HCT116 (cell line): ENCODE results near the gene IP6K3. TPM values are rescaled to one million over a fixed set of nuclear protein-coding genes. Genes with fewer than 3 reads are reported as not detected.

Source experiments
- ATAC-seq: fragments of 200-7000 bp; cut with Tn5 transposase; 2 replicates; pipeline ENCODE4 v1.9.1; 2020; ENCODE audit warnings: mild to moderate bottlenecking, moderate library complexity
- BruUV-seq: library from RNA; stranded (reverse); fragments of 400-500 nt; replicated peaks from 2 replicates; lab custom pipeline; 2021; lab: Mats Ljungman, UMichigan
- CTCF ChIA-PET: fragments of 300-600 bp; sonication (Branson Sonifier 250); formaldehyde crosslinking; loops from one replicate; lab custom pipeline; 2021; ENCODE audit warnings: antibody characterized with exemption; lab: Charles Lee
- POLR2A ChIA-PET: fragments of 300-600, 350-600 bp; sonication (Branson Sonifier 250); formaldehyde crosslinking; loops from one replicate; lab custom pipeline; 2021; ENCODE audit warnings: antibody characterized with exemption; lab: Charles Lee
- RAD21 ChIA-PET, 2 experiments: fragments of 300-600 bp; sonication (Branson Sonifier 250); formaldehyde crosslinking; loops; one replicate each; lab custom pipeline; 2023; ENCODE audit warnings: low total read pairs in 2 of 2; ENCODE audit not compliant: uncharacterized antibody in 2 of 2, unreplicated experiment in 2 of 2, low non-redundant PET in 1 of 2; lab: Charles Lee
- DNase-seq: peaks from one replicate; pipeline ENCODE4 v3.0.0-alpha.2; 2010; ENCODE audit warnings: low read depth, low spot score
- H2AFZ ChIP-seq: fragments of 200-600 bp; shearing (Covaris generic), sonication (generic); 2 replicates; pipeline ENCODE4 v1.6.1; 2017; ENCODE audit warnings: low read depth, mixed run types, mixed read lengths, antibody characterized with exemption, low read length; ENCODE audit not compliant: poor library complexity, severe bottlenecking
- H3K27ac ChIP-seq: 2 replicates; pipeline ENCODE4 v1.5.1; 2012; ENCODE audit warnings: low read depth, low read length
- H3K27me3 ChIP-seq: fragments of 200-600 bp; sonication (generic); 2 replicates; pipeline ENCODE4 v1.6.1; 2016; ENCODE audit warnings: mixed run types, low read length, mixed read lengths; ENCODE audit not compliant: insufficient read depth
- H3K36me3 ChIP-seq, 2 experiments: fragments of 200-500 bp in 1 of 2; fragments of 200-600 bp in 1 of 2; sonication (Bioruptor generic) in 1 of 2; sonication (generic) in 1 of 2; 2 replicates each; pipeline versions ENCODE4 v1.5.1 to v1.6.1; 2014 to 2016; ENCODE audit warnings: low read length in 2 of 2, inconsistent platforms in 1 of 2, mixed read lengths in 1 of 2, mixed run types in 1 of 2; ENCODE audit not compliant: insufficient read depth in 2 of 2, control insufficient read depth in 1 of 2
- H3K4me1 ChIP-seq, 2 experiments: fragments of 200-600 bp in 1 of 2; sonication (generic) in 1 of 2; 2 replicates each; pipeline versions ENCODE4 v1.5.1 to v1.6.1; 2012 to 2017; ENCODE audit warnings: low read length in 2 of 2, inconsistent platforms in 1 of 2, mild to moderate bottlenecking in 1 of 2, mixed read lengths in 1 of 2, mixed run types in 1 of 2, moderate library complexity in 1 of 2; ENCODE audit not compliant: insufficient read depth in 2 of 2, control insufficient read depth in 1 of 2
- H3K4me2 ChIP-seq: fragments of 200-600 bp; sonication (generic); 2 replicates; pipeline ENCODE4 v1.6.1; 2017; ENCODE audit warnings: mixed run types, low read length, mixed read lengths
- H3K4me3 ChIP-seq, 2 experiments: fragments of 200-600 bp in 1 of 2; sonication (generic) in 1 of 2; replicated peaks in 1 of 2; 2 replicates each; pipeline ENCODE4 v1.5.1; 2011 to 2016; ENCODE audit warnings: low read length in 2 of 2, control low read depth in 1 of 2, low read depth in 1 of 2, mild to moderate bottlenecking in 1 of 2, mixed read lengths in 1 of 2, mixed run types in 1 of 2
- H3K79me2 ChIP-seq: fragments of 200-600 bp; sonication (generic); 2 replicates; pipeline ENCODE4 v1.6.1; 2017; ENCODE audit warnings: mild to moderate bottlenecking, mixed run types, low read length, moderate library complexity, mixed read lengths; ENCODE audit not compliant: insufficient read depth
- H3K9ac ChIP-seq: fragments of 200-600 bp; sonication (generic); 2 replicates; pipeline ENCODE4 v1.6.1; 2016; ENCODE audit warnings: low read length, mixed read lengths
- H3K9me2 ChIP-seq: fragments of 200-600 bp; sonication (generic), shearing (Covaris generic); 2 replicates; pipeline ENCODE4 v1.6.1; 2017; ENCODE audit warnings: mixed run types, mild to moderate bottlenecking, moderate library complexity; ENCODE audit not compliant: insufficient read depth
- H3K9me3 ChIP-seq, 2 experiments: fragments of 200-500 bp in 1 of 2; fragments of 200-600 bp in 1 of 2; sonication (Bioruptor generic) in 1 of 2; sonication (generic) in 1 of 2; 2 replicates each; pipeline ENCODE4 v1.6.1; 2014 to 2017; ENCODE audit warnings: low read length in 2 of 2, mixed read lengths in 2 of 2, inconsistent platforms in 1 of 2, low read depth in 1 of 2, mild to moderate bottlenecking in 1 of 2, mixed run types in 1 of 2, moderate library complexity in 1 of 2; ENCODE audit not compliant: control insufficient read depth in 1 of 2, insufficient read depth in 1 of 2
- H4K20me1 ChIP-seq: fragments of 200-600 bp; sonication (generic), shearing (Covaris generic); 2 replicates; pipeline ENCODE4 v1.6.1; 2017; ENCODE audit warnings: mixed run types, mild to moderate bottlenecking, moderate library complexity; ENCODE audit not compliant: insufficient read depth
- CBX3 ChIP-seq: IDR thresholded peaks from 2 replicates; pipeline ENCODE4 v1.6.1; 2012; ENCODE audit warnings: low read depth
- CEBPB ChIP-seq: IDR thresholded peaks from 2 replicates; pipeline ENCODE4 v1.6.1; 2012; ENCODE audit warnings: low read depth
- EZH2 ChIP-seq: fragments of 200-600 bp; sonication (generic); IDR thresholded peaks from 2 replicates; pipeline ENCODE4 v1.6.1; 2017; ENCODE audit warnings: antibody characterized with exemption, mixed run types
- EZH2phosphoT487 ChIP-seq: fragments of 200-600 bp; IDR thresholded peaks from 2 replicates; pipeline ENCODE4 v1.6.1; 2018; ENCODE audit warnings: antibody characterized with exemption, borderline replicate concordance
- FOSL1 ChIP-seq: IDR thresholded peaks from 2 replicates; pipeline ENCODE4 v1.6.1; 2012; ENCODE audit warnings: low read depth
- POLR2A ChIP-seq: IDR thresholded peaks from 2 replicates; pipeline ENCODE4 v1.7.0; 2011; ENCODE audit warnings: borderline replicate concordance; ENCODE audit not compliant: insufficient read depth, insufficient read length; ENCODE audit errors: extremely low read depth
- POLR2AphosphoS5 ChIP-seq: IDR thresholded peaks from 2 replicates; pipeline ENCODE4 v1.6.1; 2011; ENCODE audit warnings: mild to moderate bottlenecking, low read depth, low read length, moderate library complexity
- SIN3A ChIP-seq: IDR thresholded peaks from 2 replicates; pipeline ENCODE4 v1.6.1; 2012; ENCODE audit warnings: low read depth
- SP1 ChIP-seq: IDR thresholded peaks from 2 replicates; pipeline ENCODE4 v1.6.1; 2012; ENCODE audit warnings: low read depth
- SRF ChIP-seq: IDR thresholded peaks from 2 replicates; pipeline ENCODE4 v1.6.1; 2012; ENCODE audit warnings: low read depth
- YY1 ChIP-seq: IDR thresholded peaks from 2 replicates; pipeline ENCODE4 v1.6.1; 2011; ENCODE audit warnings: low read length, low read depth, moderate library complexity, mild to moderate bottlenecking; ENCODE audit not compliant: insufficient replicate concordance; ENCODE audit errors: extremely low read depth
- ZNF274 ChIP-seq: fragments of 200-500 bp; sonication (Bioruptor generic); IDR thresholded peaks from 2 replicates; pipeline ENCODE4 v1.6.1; 2014; ENCODE audit warnings: mild to moderate bottlenecking, low read depth, low read length, inconsistent platforms
- intact Hi-C: fragments of 100-400 bp; cut with micrococcal nuclease; formaldehyde crosslinking; loops from 2 replicates; pipeline ENCODE4 v1.10.0; 2022
- total RNA-seq: library from RNA; stranded (reverse); gene quantifications from one replicate; pipeline ENCODE4 v1.2.1, GENCODE V29; 2021; ENCODE audit not compliant: unreplicated experiment
- TF ChIP-seq, protein P1 (sequence below), 3 experiments: fragments of 200-600 bp in 1 of 3; sonication (generic) in 1 of 3; IDR thresholded peaks in 2 of 3; conservative IDR thresholded peaks in 1 of 3; 2 replicates each; pipeline ENCODE4 v1.5.1; 2012 to 2017; ENCODE audit warnings: low read depth in 2 of 3, low read length in 2 of 3, antibody characterized with exemption in 1 of 3, borderline replicate concordance in 1 of 3, control low read depth in 1 of 3, mild to moderate bottlenecking in 1 of 3, mixed read lengths in 1 of 3, mixed run types in 1 of 3, moderate library complexity in 1 of 3; ENCODE audit not compliant: insufficient read depth in 1 of 3
- TF ChIP-seq, protein P2 (sequence below): IDR thresholded peaks from 2 replicates; pipeline ENCODE4 v1.6.1; 2012
- TF ChIP-seq, protein P3 (sequence below): IDR thresholded peaks from 2 replicates; pipeline ENCODE4 v1.6.1; 2012
- TF ChIP-seq, protein P4 (sequence below): IDR thresholded peaks from 2 replicates; pipeline ENCODE4 v1.6.1; 2011; ENCODE audit warnings: mild to moderate bottlenecking, low read length, moderate library complexity; ENCODE audit not compliant: insufficient replicate concordance; ENCODE audit errors: extremely low read depth

IP6K3 gene
- total RNA-seq, 1 experiment from 2014 or later, result not detected

DNA sequence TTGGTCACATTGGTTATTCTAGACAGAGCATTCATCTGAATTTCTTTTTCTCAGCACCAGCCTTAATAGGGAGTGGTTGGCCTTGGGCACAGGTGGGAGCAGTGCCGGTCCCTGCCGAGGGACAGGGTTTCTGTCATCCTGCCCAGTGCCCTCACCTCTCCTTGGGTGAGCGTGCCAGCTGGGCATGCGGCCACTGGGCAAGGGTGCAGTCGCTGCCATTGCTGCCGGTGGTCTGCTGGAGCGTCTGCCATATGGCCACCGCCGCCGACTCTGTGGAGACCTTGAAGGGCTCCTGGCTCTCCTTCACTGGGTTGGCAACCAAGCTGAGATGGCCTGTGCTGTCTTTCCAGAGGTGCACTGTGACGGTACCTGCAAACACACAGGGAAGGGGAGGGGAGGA is 18.8 kb downstream of the IP6K3 start (continued):
- TF ChIP-seq, protein P1, sequence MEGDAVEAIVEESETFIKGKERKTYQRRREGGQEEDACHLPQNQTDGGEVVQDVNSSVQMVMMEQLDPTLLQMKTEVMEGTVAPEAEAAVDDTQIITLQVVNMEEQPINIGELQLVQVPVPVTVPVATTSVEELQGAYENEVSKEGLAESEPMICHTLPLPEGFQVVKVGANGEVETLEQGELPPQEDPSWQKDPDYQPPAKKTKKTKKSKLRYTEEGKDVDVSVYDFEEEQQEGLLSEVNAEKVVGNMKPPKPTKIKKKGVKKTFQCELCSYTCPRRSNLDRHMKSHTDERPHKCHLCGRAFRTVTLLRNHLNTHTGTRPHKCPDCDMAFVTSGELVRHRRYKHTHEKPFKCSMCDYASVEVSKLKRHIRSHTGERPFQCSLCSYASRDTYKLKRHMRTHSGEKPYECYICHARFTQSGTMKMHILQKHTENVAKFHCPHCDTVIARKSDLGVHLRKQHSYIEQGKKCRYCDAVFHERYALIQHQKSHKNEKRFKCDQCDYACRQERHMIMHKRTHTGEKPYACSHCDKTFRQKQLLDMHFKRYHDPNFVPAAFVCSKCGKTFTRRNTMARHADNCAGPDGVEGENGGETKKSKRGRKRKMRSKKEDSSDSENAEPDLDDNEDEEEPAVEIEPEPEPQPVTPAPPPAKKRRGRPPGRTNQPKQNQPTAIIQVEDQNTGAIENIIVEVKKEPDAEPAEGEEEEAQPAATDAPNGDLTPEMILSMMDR (IDR thresholded peaks at IDR 0.05 in 2 of 3, conservative IDR thresholded peaks at IDR 0.05 in 1 of 3; ENCODE audit: borderline replicate concordance in 1 of 3, insufficient read depth in 1 of 3, low read depth in 2 of 3, low read length in 2 of 3), result no peak
- TF ChIP-seq FOSL1, result no peak
- no peak for TF ChIP-seq SRF
- TF ChIP-seq POLR2A, result no peak

DNA sequence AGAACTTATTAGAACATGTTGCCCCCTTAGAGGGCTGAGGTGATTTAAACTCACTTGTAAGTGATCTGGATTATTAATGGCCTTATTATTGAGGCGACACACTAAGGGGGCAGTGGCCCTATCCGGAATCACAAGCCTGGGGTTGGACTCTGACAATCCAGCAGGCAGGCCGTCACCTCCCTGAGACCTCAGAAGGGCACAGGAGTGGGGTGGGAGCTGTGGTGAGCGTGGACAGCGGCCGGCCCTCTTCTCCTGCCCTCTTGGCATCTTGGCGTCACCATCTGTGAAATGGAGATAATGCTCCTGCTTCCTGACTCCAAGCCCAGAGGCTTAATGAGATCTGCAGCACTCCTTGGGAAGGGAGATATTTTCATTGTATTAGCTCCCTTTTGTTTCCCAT is 19.6 kb downstream of the IP6K3 start:
- H3K27ac ChIP-seq, result no peak overlapping the region
- no peaks in the 10 kb centered on the region for H4K20me1 ChIP-seq
- H3K4me2 ChIP-seq, result no peak overlapping the region
- no TSS peak for BruUV-seq
- no peaks in the 10 kb centered on the region for H3K79me2 ChIP-seq
- DNase-seq, result no peak
- no peak for ATAC-seq
- no peaks in the 10 kb centered on the region for H3K36me3 ChIP-seq
- ChIA-PET POLR2A (no interaction called here), CTCF (no interaction called here), RAD21 (no interaction called here)
- intact Hi-C loops, result no loop called here
- H2AFZ ChIP-seq, result no peak overlapping the region
- H3K9me2 ChIP-seq, result no peaks in the 10 kb centered on the region
- peaks cover 22% of the 10 kb centered on the region for H3K27me3 ChIP-seq
- no peak overlapping the region for H3K9ac ChIP-seq
- no peak overlapping the region for H3K4me3 ChIP-seq
- no peaks in the 10 kb centered on the region for H3K9me3 ChIP-seq
- no peaks in the 10 kb centered on the region; a peak in 1 of 4 replicates for H3K4me1 ChIP-seq
- TF ChIP-seq, protein P2, sequence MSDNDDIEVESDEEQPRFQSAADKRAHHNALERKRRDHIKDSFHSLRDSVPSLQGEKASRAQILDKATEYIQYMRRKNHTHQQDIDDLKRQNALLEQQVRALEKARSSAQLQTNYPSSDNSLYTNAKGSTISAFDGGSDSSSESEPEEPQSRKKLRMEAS, result no peak
- TF ChIP-seq CBX3, result no peak
- TF ChIP-seq YY1, result no peak
- no peak for TF ChIP-seq SIN3A
- no peak for TF ChIP-seq POLR2AphosphoS5
- no peak for TF ChIP-seq EZH2phosphoT487
- no peak for TF ChIP-seq EZH2
- TF ChIP-seq ZNF274, result no peak
- no peak for TF ChIP-seq POLR2A
- TF ChIP-seq, protein P3, sequence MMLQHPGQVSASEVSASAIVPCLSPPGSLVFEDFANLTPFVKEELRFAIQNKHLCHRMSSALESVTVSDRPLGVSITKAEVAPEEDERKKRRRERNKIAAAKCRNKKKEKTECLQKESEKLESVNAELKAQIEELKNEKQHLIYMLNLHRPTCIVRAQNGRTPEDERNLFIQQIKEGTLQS, result no peak
- TF ChIP-seq SP1, result no peak
- TF ChIP-seq, protein P4, sequence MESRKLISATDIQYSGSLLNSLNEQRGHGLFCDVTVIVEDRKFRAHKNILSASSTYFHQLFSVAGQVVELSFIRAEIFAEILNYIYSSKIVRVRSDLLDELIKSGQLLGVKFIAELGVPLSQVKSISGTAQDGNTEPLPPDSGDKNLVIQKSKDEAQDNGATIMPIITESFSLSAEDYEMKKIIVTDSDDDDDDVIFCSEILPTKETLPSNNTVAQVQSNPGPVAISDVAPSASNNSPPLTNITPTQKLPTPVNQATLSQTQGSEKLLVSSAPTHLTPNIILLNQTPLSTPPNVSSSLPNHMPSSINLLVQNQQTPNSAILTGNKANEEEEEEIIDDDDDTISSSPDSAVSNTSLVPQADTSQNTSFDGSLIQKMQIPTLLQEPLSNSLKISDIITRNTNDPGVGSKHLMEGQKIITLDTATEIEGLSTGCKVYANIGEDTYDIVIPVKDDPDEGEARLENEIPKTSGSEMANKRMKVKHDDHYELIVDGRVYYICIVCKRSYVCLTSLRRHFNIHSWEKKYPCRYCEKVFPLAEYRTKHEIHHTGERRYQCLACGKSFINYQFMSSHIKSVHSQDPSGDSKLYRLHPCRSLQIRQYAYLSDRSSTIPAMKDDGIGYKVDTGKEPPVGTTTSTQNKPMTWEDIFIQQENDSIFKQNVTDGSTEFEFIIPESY, result no peak
- TF ChIP-seq FOSL1, result no peak
- TF ChIP-seq, protein P1 (IDR thresholded peaks at IDR 0.05 in 2 of 3, conservative IDR thresholded peaks at IDR 0.05 in 1 of 3; ENCODE audit: borderline replicate concordance in 1 of 3, insufficient read depth in 1 of 3, low read depth in 2 of 3, low read length in 2 of 3), result no peak
- no peak for TF ChIP-seq CEBPB
